Left ventricle myocardium inferior (tissue), 1 donor: ENCODE results near the gene GSTP1. TPM values are rescaled to one million over a fixed set of nuclear protein-coding genes. Genes with fewer than 3 reads are reported as not detected.

Experiments
- DNase-seq: peaks from one replicate; pipeline ENCODE4 v3.0.0-alpha.2; 2020
- H3K27ac ChIP-seq: fragments of 200-600 bp; replicated peaks from 2 replicates; pipeline ENCODE4 v1.8.0; 2021
- H3K27me3 ChIP-seq: fragments of 200-600 bp; 2 replicates; pipeline ENCODE4 v1.8.0; 2021; ENCODE audit warnings: low read depth
- H3K36me3 ChIP-seq: fragments of 200-600 bp; 2 replicates; pipeline ENCODE4 v1.8.0; 2021
- H3K4me1 ChIP-seq: fragments of 200-600 bp; 2 replicates; pipeline ENCODE4 v1.8.0; 2021
- H3K4me3 ChIP-seq: fragments of 200-600 bp; 2 replicates; pipeline ENCODE4 v1.8.0; 2021; ENCODE audit warnings: mild to moderate bottlenecking, moderate library complexity
- H3K9me3 ChIP-seq: fragments of 200-600 bp; replicated peaks from 2 replicates; pipeline ENCODE4 v1.8.0; 2021
- CTCF ChIP-seq: fragments of 200-600 bp; IDR thresholded peaks from 2 replicates; pipeline ENCODE4 v1.8.0; 2021; ENCODE audit warnings: antibody characterized with exemption, mild to moderate bottlenecking, borderline replicate concordance
- intact Hi-C: fragments of 100-400 bp; cut with micrococcal nuclease; formaldehyde crosslinking; loops from one replicate; pipeline ENCODE4 v1.11.0; 2022
- total RNA-seq: library from RNA; stranded (reverse); fragmentation: NEBNext Ultra II Directional; extraction: Animal tissue kit (Norgen Biotek cat#: 25700); gene quantifications from one replicate; pipeline ENCODE4 v1.2.1, GENCODE V29; 2021
- donor health status: DM: no; HTN: yes; CAD: no; lungs with severe emphysema.

GSTP1 gene
- total RNA-seq, 1 donor from 2014 or later: 313 TPM

GRCh38 chr11:67626970-67627369, 43.4 kb downstream of the GSTP1 start:
- peak overlapping the region; percentile 99 for H3K27ac ChIP-seq
- H3K27me3 ChIP-seq: no peaks in the 10 kb centered on the region
- H3K36me3 ChIP-seq: no peaks in the 10 kb centered on the region
- H3K9me3 ChIP-seq: no peaks in the 10 kb centered on the region
- intact Hi-C loops: no loop called here
- DNase-seq: no peak
- no peak overlapping the region for H3K4me3 ChIP-seq
- peaks cover 38% of the 10 kb centered on the region for H3K4me1 ChIP-seq
- no peak for TF ChIP-seq CTCF

GRCh38 chr11:67627441-67627811, 43.8 kb downstream of the GSTP1 start:
- H3K27me3 ChIP-seq: no peaks in the 10 kb centered on the region
- no peaks in the 10 kb centered on the region for H3K9me3 ChIP-seq
- no peaks in the 10 kb centered on the region for H3K36me3 ChIP-seq
- peaks cover 42% of the 10 kb centered on the region for H3K4me1 ChIP-seq
- H3K4me3 ChIP-seq: no peak overlapping the region
- TF ChIP-seq CTCF: no peak
- DNase-seq: no peak
- intact Hi-C loops: no loop called here
- peak overlapping the region; percentile 99 for H3K27ac ChIP-seq

- no peak for DNase-seq
- Histone ChIP-seq H3K4me1 (peaks cover 45% of the 10 kb centered on the region), H3K4me3 (peak overlapping the region; percentile 74), H3K27ac (peak overlapping the region; percentile 99), H3K27me3 (no peaks in the 10 kb centered on the region), H3K36me3 (no peaks in the 10 kb centered on the region), H3K9me3 (no peaks in the 10 kb centered on the region)
- TF ChIP-seq CTCF: no peak
- intact Hi-C loops: no loop called here
Measured at GRCh38 chr11:67627812-67628624, 44.4 kb downstream of the GSTP1 start.

GRCh38 chr11:67628710-67629385, 45.2 kb downstream of the GSTP1 start:
- TF ChIP-seq CTCF: no peak
- no peaks in the 10 kb centered on the region for H3K27me3 ChIP-seq
- H3K36me3 ChIP-seq: no peaks in the 10 kb centered on the region
- peak overlapping the region; percentile 74 for H3K4me3 ChIP-seq
- H3K27ac ChIP-seq: peak overlapping the region; percentile 99
- intact Hi-C loops: no loop called here
- H3K9me3 ChIP-seq: no peaks in the 10 kb centered on the region
- peaks cover 45% of the 10 kb centered on the region for H3K4me1 ChIP-seq
- DNase-seq: no peak

- intact Hi-C loops: no loop called here
Measured at GRCh38 chr11:67629386-67630227, 46.0 kb downstream of the GSTP1 start, which contains the start of gene NUDT8. Gene NUDT8 (minus strand): TSS chr11:67629937. CDS start chr11:67629911, 26 bp downstream.

More at GRCh38 chr11:67629386-67630227, 46.0 kb downstream of the GSTP1 start, which contains the start of gene NUDT8:
- H3K27ac ChIP-seq: peak within 1 kb of the TSS; percentile 99
- H3K4me1 ChIP-seq: peaks cover 45% of the 10 kb centered on the region
- H3K36me3 ChIP-seq: no peaks in the 10 kb centered on the region
- H3K4me3 ChIP-seq: peak within 1 kb of the TSS; percentile 74
- H3K9me3 ChIP-seq: no peaks in the 10 kb centered on the region
- TF ChIP-seq CTCF: peak; percentile 93
- DNase-seq: peak; percentile 84
- peaks cover 5% of the 10 kb centered on the region for H3K27me3 ChIP-seq
